Colonic mucosa (tissue), 4 donors: ENCODE results near the gene MRO. TPM values are rescaled to one million over a fixed set of nuclear protein-coding genes. Genes with fewer than 3 reads are reported as not detected.

ENCODE experiments used
- DNase-seq: peaks from one replicate; pipeline ENCODE4 v3.0.0-alpha.2; 2020
- H3K27ac ChIP-seq: fragments of 200-600 bp; one replicate; pipeline ENCODE4 v1.8.0; 2021
- H3K27me3 ChIP-seq: fragments of 200-600 bp; one replicate; pipeline ENCODE4 v1.8.0; 2021
- H3K36me3 ChIP-seq: fragments of 200-600 bp; one replicate; pipeline ENCODE4 v1.8.0; 2021
- H3K4me1 ChIP-seq: fragments of 200-600 bp; one replicate; pipeline ENCODE4 v1.8.0; 2021; ENCODE audit warnings: mild to moderate bottlenecking
- H3K4me3 ChIP-seq: fragments of 200-600 bp; one replicate; pipeline ENCODE4 v1.8.0; 2021
- H3K9ac ChIP-seq, 2 donors: one replicate each; pipeline ENCODE4 v1.7.0; 2013; ENCODE audit warnings: control low read depth in 2 of 2, low read depth in 2 of 2, low read length in 2 of 2
- H3K9me3 ChIP-seq: fragments of 200-600 bp; one replicate; pipeline ENCODE4 v1.8.0; 2021
- CTCF ChIP-seq: fragments of 200-600 bp; IDR thresholded peaks from one replicate; pipeline ENCODE4 v1.8.0; 2022; ENCODE audit warnings: antibody characterized with exemption, mild to moderate bottlenecking
- intact Hi-C: fragments of 100-400 bp; cut with DNase I; formaldehyde crosslinking; loops from one replicate; pipeline ENCODE4 v1.14.1; 2022
- total RNA-seq, 2 donors: library from RNA; stranded (reverse); fragmentation: NEBNext Ultra II Directional in 1 of 2; extraction: Animal tissue kit (Norgen Biotek cat#: 25700) in 1 of 2; gene quantifications; one replicate each; pipeline ENCODE4 v1.2.1, GENCODE V29; 2021
- donor health status: healthy.
- donor health status: DM: no; HTN: no; CAD: no.
- donor health status: DM: no; HTN: no; CAD: no.

Gene MRO
- total RNA-seq, 2 donors from 2014 or later, result 0.05 to 0.21 TPM

GRCh38 chr18:50749421-50749820, 70.4 kb downstream of the MRO start:
- H3K4me1 ChIP-seq, result no peaks in the 10 kb centered on the region
- H3K27me3 ChIP-seq, result peaks cover 3% of the 10 kb centered on the region
- intact Hi-C loops, result no loop called here
- H3K36me3 ChIP-seq, result no peaks in the 10 kb centered on the region
- H3K9ac ChIP-seq, result no peak overlapping the region
- no peak for TF ChIP-seq CTCF
- no peak for DNase-seq
- no peak overlapping the region for H3K4me3 ChIP-seq
- H3K9me3 ChIP-seq, result no peaks in the 10 kb centered on the region
- H3K27ac ChIP-seq, result no peak overlapping the region

- DNase-seq, result no peak
- no peak overlapping the region for H3K4me3 ChIP-seq
- peaks cover 3% of the 10 kb centered on the region for H3K27me3 ChIP-seq
- H3K4me1 ChIP-seq, result no peaks in the 10 kb centered on the region
- H3K9me3 ChIP-seq, result no peaks in the 10 kb centered on the region
- intact Hi-C loops, result no loop called here
- no peak overlapping the region for H3K9ac ChIP-seq
- TF ChIP-seq CTCF, result no peak
- no peaks in the 10 kb centered on the region for H3K36me3 ChIP-seq
- no peak overlapping the region for H3K27ac ChIP-seq
These were observed 71.3 kb downstream of the MRO start for GRCh38 chr18:50748243-50749229.

GRCh38 chr18:50747849-50748242, 72.0 kb downstream of the MRO start:
- H3K9me3 ChIP-seq, result no peaks in the 10 kb centered on the region
- peaks cover 3% of the 10 kb centered on the region for H3K27me3 ChIP-seq
- H3K36me3 ChIP-seq, result no peaks in the 10 kb centered on the region
- no peak overlapping the region for H3K4me3 ChIP-seq
- no peak for TF ChIP-seq CTCF
- no peaks in the 10 kb centered on the region for H3K4me1 ChIP-seq
- no peak for DNase-seq
- no peak overlapping the region for H3K9ac ChIP-seq
- intact Hi-C loops, result no loop called here
- no peak overlapping the region for H3K27ac ChIP-seq

- H3K4me1 ChIP-seq, result no peaks in the 10 kb centered on the region
- no peak overlapping the region for H3K9ac ChIP-seq
- no peak overlapping the region for H3K4me3 ChIP-seq
- DNase-seq, result no peak
- H3K36me3 ChIP-seq, result no peaks in the 10 kb centered on the region
- intact Hi-C loops, result no loop called here
- H3K27me3 ChIP-seq, result peaks cover 3% of the 10 kb centered on the region
- no peak for TF ChIP-seq CTCF
- no peaks in the 10 kb centered on the region for H3K9me3 ChIP-seq
- no peak overlapping the region for H3K27ac ChIP-seq
These were observed 73.9 kb downstream of the MRO start for GRCh38 chr18:50745945-50746344.

Other genes with a start within 250 kb of the MRO start
- 10 to 100 TPM; 59.4 to 76.5 TPM for gene ME2, start 59.1 kb upstream of the MRO start, total RNA-seq
- 10 to 100 TPM in 1 of 2 donors, 1 to 10 TPM in 1; 7.0 to 11.3 TPM for gene ELAC1, start 148.0 kb upstream of the MRO start, total RNA-seq
- 100 to 1,000 TPM in 1 of 2 donors, 10 to 100 TPM in 1; 74.0 to 106 TPM for gene SMAD4, start 210.2 kb upstream of the MRO start, total RNA-seq